ENCODE measurements around the gene MISFA.
A peak's percentile ranks its signal among the peaks of the same experiment; 100 is the strongest.
"Not testable (repeated sequence)": the region's sequence is repeated elsewhere in the genome, so short reads cannot be mapped to it uniquely, and the experiment has no call there.

The MISFA gene

DNA sequence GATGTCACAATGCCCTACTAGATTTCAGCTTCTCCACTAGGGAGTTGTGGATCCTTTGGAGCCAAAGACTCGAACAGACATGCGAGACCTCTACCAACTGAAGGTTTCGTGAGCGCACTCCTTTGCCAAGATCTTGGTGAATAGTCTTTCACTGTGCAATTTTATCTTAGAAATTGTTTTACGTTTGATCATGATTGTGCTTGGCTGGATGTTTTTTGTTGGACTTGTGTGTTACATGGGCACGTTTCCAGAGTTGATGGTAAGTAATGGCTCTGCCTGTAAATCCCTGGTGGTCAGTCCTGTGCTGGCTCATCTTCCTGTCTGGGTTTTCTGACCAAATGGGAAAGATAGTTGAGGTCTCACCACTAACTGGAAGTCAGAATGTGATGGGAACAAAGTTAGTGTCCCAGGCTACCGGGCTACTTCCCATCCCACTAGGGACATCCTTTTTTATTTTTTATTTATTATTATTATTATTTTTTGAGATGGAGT is at the start of gene MISFA:
MISFA (plus strand) TSS at position 51 of the 492 bp plus-strand sequence; CDS start at position 191, 140 bp downstream.
- no peak for DNase-seq

DNA sequence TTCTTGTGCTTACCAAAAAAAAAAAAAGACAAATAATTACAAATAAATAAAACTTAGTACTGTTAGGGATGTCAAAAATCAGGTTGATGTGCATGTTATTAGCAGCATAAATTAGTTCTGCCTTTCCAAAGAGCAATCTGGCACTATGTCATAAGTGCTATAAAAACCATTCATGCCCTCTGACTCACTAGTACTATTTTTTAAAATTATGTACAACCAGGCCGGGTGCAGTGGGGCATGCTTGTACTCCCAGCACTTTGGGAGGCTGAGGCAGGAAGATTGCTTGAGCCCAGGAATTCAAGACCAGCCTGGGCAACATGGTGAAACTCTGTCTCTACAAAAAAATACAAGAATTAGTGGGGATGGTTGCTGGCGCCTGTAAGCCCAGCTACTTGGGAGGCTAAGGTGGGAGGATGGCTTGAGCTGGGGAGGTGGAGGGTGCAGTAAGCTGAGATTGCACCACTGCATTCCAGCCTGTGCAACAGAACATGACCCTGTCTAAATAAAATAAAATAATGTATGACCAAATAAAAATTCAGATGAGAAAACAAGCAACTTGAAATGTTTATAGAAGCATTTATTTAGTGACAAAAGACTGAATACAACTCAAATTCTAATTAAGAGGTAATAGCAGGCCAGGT is 36.4 kb upstream of the MISFA start:
- peak; percentile 41 for DNase-seq

- no peak for DNase-seq
These were observed 35.4 kb upstream of the MISFA start for GRCh38 chr11:18564149-18564548.

- peak; percentile 36 for DNase-seq
These were observed 33.2 kb upstream of the MISFA start for GRCh38 chr11:18566406-18566805.

- peak; percentile 79 for DNase-seq
These were observed 32.5 kb upstream of the MISFA start for GRCh38 chr11:18567081-18567480.

DNA sequence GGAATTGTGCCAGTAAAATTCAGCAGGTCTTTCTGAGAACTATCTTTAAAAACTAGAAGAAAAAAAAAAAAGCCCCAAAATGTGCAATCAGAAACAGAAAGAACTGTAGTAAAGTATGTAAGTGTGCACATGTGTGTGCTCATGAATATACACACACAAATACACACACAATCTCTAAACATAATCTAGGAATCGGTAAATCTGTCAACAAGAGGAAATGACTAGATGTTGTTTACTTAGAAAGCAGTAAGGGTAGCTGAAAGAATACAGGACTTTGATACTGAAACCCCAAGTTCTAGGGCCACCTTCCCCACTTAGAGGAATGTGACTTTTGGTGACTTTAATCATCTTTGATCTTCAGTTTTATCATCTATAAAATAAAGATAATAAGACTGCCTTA is 24.2 kb upstream of the MISFA start:
- DNase-seq, result no peak

DNA sequence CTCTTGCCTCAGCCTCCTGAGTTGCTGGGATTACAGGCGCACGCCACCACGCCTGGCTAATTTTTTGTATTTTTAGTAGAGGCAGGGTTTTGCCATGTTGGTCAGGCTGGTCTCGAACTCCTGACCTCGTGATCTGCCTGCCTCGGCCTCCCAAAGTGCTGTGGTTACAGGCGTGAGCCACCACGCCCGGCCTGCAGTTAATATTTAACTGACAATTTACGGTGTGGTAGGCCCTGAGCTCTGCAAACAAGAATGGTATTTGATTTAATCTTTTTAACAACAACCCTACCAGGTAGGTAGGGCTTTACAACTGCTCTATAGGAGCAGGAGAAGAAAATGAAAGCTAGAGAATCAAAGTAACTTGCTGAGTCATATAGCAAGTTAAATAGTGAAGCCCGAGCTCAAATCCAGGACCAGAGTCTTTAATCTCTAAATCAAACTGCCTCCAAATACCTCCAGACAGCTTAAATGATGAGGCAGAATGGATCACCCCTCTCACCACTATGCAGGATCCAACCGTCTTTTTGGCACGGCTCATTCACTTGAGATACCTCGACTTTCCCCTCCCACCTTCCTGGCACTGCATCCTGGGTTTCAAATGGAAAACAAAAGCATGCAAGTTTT is 20.5 kb upstream of the MISFA start:
- DNase-seq, result no peak

DNA sequence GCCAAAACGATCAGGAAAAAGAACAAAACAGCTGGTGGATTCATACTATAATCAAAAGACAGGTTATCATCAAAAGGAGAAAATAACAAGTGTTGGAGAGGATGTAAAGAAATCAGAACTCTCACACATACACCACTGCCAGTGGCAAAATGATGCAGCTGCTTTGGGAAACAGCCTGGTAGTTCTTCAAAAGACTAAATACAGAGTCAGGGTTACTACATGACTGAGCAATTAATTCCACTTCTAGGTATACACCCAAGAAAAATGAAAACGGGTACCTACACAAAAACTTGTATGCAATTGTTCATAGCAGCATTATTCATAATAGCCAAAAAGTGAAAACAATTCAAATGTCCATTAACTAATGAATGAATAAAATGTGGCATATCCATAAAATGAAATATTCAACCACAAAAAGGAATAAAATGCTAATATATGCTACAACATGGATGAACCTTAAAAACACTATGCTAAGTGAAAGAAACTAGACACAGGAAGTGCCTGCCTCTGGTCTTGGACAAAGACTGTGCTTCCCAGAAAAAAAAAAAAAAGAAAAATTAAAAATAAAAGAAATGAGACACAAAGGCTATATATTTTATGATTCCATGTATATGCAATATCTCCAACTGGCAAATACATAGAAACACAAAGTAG is 19.3 kb upstream of the MISFA start:
- DNase-seq, result no peak

DNA sequence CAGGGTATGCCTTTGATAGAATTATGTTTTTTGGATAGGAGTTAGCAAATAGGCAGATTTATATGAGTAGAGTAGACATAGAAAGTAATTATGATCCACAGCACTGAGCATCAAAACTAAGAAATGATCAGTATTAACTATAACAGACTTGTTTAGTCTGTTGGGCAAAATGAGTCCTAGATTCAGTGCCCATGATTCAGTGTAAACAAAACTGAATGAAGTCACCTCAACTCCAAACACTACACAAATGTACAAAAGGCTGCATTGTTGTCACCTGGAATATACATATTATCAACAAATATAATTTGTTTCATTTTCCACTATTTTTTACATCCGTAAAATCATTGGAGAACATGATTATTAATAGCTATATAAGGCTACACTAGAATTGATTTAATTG is 17.8 kb upstream of the MISFA start:
- DNase-seq, result no peak

- peak; percentile 88 for DNase-seq
These were observed 11.0 kb upstream of the MISFA start, which contains the start of gene UEVLD for GRCh38 chr11:18588297-18589252. TSS of gene UEVLD (minus strand) at chr11:18588734. CDS start at chr11:18588654, 80 bp downstream.

GRCh38 chr11:18590571-18590970 is 9.0 kb upstream of the MISFA start:
- DNase-seq, result no peak

DNA sequence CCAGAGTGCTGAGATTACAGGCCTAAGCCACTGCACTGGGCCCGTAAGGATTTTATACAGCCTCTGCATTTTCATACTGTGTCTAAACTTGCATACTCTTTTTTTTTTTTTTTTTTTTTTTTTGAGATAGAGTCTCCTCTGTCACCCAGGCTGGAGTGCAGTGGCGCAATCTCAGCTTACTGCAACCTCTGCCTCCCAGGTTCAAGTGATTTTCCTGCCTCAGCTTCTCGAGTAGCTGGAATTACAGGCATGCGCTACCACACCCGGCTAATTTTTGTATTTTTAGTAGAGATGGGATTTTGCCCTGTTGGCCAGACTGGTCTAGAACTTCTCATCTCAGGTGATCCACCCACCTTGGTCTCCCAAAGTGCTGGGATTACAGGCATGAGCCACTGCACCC is 5.5 kb upstream of the MISFA start:
- not testable (repeated sequence) for DNase-seq

DNA sequence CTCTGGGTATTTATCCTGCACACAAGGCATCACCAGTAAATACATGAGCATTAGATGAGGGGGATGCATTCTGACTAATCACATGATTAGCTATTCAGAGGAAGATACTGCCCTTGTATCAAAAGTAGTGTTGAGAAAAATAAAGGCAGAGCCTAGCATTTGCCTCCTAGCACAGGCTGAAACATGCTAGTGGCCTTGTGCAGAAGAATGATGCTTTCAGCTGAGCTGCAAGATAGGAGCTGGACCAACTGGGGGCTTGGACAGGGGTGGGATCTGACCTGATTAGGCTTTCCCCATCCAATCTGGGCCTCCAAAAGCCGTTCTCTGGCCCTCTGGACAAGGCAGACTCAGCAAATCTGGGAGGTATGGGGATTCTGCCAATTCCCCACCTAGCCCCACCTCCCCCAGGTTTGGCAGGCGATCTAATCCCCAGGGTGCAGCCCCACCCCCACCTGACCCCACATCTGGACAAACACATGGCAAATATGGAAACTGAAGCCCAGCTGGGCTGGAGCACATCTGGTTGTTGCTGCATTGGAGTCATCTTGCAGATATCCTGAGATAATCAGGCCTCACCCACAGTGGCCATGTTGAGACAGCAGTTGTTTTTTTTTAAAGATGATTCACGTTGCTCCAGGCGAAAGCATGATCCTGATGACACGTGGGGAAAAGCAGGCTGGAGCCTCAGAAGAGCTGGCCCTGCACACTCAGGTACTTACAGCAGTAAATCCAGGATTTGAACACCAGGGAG is 4.4 kb upstream of the MISFA start:
- DNase-seq, result no peak

GRCh38 chr11:18600915-18601569 is 1.5 kb downstream of the MISFA start:
- DNase-seq, result no peak

GRCh38 chr11:18608376-18608775 is 8.8 kb downstream of the MISFA start:
- DNase-seq, result no peak

DNA sequence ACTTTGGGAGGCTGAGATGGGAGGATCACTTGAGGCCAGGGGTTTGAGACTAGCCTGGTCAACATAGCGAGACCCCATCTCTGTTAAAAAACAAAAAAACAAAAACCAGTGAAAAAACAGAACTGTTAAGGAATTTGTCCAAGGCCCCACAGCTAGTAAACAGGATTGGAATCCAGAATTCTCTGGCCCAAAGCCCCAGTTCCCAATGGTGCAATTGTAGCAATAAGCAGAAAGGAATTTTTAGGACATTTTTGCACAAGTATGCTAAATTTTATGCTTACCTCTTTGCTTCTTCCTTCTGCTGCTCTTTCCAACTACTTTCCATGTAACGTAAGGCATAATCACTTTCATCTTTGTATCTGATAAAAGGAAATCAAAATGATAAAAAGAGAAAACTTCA is 11.6 kb downstream of the MISFA start:
- DNase-seq, result no peak

GRCh38 chr11:18612394-18612793 is 12.8 kb downstream of the MISFA start:
- no peak for DNase-seq

GRCh38 chr11:18614667-18615066 is 15.1 kb downstream of the MISFA start:
- no peak for DNase-seq

- peak; percentile 42 for DNase-seq
These were observed 16.2 kb downstream of the MISFA start for GRCh38 chr11:18615628-18616392.

DNA sequence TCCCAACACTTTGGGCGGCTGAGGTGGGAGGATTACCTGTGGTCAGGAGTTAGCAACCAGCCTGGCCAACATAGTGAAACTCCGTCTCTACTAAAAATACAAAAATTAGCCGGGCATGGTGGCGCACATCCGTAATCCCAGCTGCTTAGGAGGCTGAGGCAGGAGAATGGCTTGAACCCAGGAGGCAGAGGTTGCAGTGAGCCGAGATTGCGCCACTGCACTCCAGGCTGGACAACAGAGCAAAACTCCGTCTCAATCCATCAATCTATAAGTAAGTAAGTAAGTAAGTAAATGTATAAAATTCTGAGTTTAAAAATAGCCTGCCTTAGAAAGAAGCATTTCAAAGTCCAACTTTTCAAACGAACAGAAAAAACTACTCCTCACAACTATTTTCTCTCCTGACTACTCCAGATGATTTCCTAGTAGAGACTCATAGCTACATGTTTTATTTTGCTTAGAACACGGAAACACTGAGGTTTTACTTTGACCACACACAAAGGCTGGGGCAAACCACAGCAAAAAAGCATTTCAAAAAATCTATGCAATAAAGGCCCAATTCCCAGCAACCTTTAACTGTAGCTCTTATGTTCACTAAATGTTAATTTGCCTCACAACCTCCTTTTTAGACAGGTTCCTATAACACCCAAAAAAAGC is 18.2 kb downstream of the MISFA start:
- no peak for DNase-seq
